Activated CD4-positive, alpha-beta T cell treated with anti-CD3 and anti-CD28 coated beads for 48 hours (primary cell): ENCODE data around the gene RASIP1.

ENCODE experiments used
- DNase-seq: peaks from one replicate; pipeline ENCODE4 v3.0.0-alpha.2; 2020

The RASIP1 gene

DNA sequence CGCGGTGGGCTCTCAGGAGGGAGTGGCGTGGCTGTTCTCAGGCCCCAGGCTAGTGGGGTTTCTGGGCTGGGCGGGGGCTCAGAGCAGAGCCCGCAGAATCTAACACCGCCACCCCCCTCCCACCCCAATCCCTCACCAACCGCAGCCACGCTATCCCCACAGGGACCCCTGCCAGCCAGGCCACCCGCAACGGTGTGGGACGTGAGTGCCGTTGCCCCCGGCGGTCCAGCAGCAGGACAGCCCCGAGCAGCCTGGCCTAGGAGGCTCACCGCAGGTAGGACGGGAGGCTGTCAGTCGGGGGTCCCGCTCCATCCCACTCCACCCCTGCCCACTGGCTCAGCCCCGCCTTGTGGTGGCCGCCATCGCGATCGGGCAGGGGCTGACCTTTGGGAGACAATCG is 67.4 kb downstream of the RASIP1 start, which contains the start of gene NTN5:
TSS of gene NTN5 (minus strand) at position 24 of the 400 bp plus-strand sequence. CDS start 2,031 bp downstream, outside the sequence.
- no peak for DNase-seq

- no peak for DNase-seq
Observed at GRCh38 chr19:48671446-48671995, 68.9 kb downstream of the RASIP1 start.

DNA sequence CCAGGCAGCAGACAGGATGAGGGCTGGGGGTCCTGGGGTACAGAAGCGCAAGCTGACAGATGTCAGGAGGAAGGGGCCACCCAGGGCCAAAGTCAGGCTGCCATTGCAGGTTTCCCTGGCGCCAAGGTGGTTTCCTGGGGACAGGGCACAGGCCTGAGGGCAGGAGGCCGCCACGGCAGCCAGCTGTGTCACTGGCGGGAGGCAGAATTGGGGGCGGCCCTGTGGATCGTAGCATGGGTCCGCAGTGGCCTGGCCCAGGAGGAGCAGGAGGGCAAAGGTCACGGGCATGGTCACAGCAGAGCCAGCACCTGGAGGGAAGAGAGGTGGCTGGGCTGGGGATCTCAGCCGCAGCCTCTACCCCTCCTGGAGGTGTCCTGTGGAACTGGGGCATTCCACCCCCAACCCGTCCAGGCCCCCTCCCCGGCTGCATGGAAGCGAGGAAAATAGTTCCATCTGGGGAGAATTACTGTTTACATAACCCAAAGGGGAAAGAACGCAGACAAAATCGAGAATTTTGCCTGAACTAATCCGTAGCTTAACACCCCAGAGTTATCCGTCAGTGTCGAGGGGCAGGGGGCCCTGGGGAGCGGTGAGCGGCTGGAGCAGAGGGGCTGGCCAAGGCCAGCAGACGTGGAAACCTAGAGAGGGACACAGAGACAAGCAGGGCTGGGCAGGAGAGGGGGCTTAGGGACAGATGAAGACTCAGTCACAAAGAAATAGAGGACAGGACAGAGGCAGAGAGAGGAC is 69.5 kb downstream of the RASIP1 start:
- no peak for DNase-seq
